ENCODE results near the gene DCAF16. TPM values are rescaled to one million over a fixed set of nuclear protein-coding genes. Genes with fewer than 3 reads are reported as not detected.

DCAF16 gene
- total RNA-seq, 1 donor from 2014 or later, result 21.4 TPM

- DNase-seq, result peak; percentile 16
These were observed 29.0 kb downstream of the DCAF16 start, which contains the start of gene FAM184B for GRCh38 chr4:17781300-17782287. Gene FAM184B (minus strand): TSS chr4:17781621. CDS start chr4:17781299, 322 bp downstream.

- no peak for DNase-seq
These were observed 29.9 kb downstream of the DCAF16 start for GRCh38 chr4:17780501-17781299.

GRCh38 chr4:17778431-17778830 is 32.1 kb downstream of the DCAF16 start:
- no peak for DNase-seq

- no peak for DNase-seq
These were observed 37.3 kb downstream of the DCAF16 start for GRCh38 chr4:17773135-17773698.

GRCh38 chr4:17771284-17771908 is 39.2 kb downstream of the DCAF16 start:
- no peak for DNase-seq

GRCh38 chr4:17770845-17771244 is 39.7 kb downstream of the DCAF16 start:
- DNase-seq, result no peak

GRCh38 chr4:17769406-17770174 is 41.0 kb downstream of the DCAF16 start:
- DNase-seq, result no peak

GRCh38 chr4:17766826-17767458 is 43.6 kb downstream of the DCAF16 start:
- no peak for DNase-seq

GRCh38 chr4:17765514-17766286 is 44.9 kb downstream of the DCAF16 start:
- no peak for DNase-seq

- no peak for DNase-seq
These were observed 46.6 kb downstream of the DCAF16 start for GRCh38 chr4:17763931-17764330.

- DNase-seq, result no peak
These were observed 47.1 kb downstream of the DCAF16 start for GRCh38 chr4:17763416-17763815.

GRCh38 chr4:17762726-17763125 is 47.8 kb downstream of the DCAF16 start:
- DNase-seq, result peak; percentile 28

- no peak for DNase-seq
These were observed 49.5 kb downstream of the DCAF16 start for GRCh38 chr4:17761062-17761461.

- DNase-seq, result no peak
These were observed 49.9 kb downstream of the DCAF16 start for GRCh38 chr4:17760626-17761025.

GRCh38 chr4:17758485-17758884 is 52.1 kb downstream of the DCAF16 start:
- DNase-seq, result no peak

GRCh38 chr4:17757621-17758020 is 52.9 kb downstream of the DCAF16 start:
- DNase-seq, result no peak

GRCh38 chr4:17753646-17754045 is 56.9 kb downstream of the DCAF16 start:
- DNase-seq, result no peak

All from dermis blood vessel endothelial cell (primary cell).